GM18909 (cell line): ENCODE results near the gene PDE6A.

Experiments
- ATAC-seq: cut with Tn5 transposase; IDR thresholded peaks from one replicate; pipeline ENCODE4 v1.9.1; 2021; ENCODE audit warnings: mild to moderate bottlenecking; ENCODE audit not compliant: unreplicated experiment, poor library complexity

Gene PDE6A

DNA sequence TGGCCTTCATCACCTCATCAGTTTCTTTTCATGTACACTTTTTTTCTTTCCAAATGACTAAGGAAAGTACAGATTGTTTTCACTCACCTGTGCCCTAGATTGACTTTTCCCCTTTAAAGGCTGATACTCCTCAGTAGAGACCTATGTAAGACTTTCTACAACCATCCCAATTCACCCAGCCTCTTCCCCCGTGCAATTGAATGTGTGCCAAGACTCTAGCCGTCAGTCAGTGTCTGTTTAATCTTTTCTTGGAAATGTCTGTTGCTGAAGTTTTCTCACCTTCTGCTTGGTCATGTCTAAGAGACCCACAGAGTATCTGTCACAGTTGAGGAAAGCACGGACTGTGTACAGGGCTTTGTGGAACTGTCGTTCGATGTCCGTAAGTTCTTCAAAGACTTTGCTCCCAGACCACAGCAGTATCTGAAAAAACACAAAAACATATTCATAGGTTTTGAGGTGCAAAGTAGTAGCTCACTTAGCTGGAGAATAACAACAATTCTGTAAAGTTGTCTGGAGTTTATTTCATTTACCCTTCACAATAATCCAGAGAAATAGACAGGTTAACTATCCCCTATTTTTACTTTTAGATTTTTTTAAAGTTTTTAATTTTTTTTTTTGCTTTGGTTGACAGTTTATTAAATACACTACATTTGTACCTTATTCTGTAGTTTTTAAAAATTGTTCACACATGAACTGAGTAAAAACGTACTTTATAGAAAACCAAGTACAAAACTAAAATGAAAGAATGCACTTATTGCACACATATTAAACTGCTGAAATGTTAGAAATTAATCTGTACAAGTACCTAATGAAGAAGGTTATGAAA lies 13.6 kb downstream of the PDE6A start:
- ATAC-seq: no peak

DNA sequence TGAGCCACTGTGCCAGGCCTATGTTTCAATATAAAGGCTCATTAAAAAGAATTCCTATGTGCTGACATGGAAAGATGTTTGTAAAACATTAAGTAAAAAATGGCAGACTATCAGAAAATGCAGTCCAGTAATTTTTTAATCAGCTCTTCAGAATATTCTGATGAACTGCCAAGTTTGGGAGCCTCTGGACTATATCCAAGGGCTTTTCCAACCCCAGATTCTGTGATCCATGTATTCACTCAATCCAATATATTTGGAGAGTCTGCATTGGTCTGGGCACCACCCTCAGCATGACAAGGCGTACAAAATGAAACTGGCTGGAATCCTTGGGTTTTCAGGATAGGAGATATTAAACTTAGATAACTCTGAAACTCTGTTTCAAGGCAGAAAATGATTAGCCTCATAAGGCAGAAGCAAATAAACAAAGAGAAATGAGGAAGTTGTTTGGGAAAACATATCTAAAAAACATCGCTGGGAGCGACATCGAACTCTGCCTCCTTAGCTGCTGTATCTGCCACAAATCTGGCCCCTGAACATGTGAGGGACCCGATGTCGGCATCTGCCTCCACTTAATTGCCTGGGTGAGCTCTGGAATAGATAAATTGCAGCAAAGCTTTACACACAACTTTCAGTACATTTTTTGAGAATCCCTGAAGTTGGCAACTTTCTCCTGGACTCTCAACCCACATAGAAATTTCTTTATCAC lies 14.4 kb downstream of the PDE6A start:
- ATAC-seq: no peak

DNA sequence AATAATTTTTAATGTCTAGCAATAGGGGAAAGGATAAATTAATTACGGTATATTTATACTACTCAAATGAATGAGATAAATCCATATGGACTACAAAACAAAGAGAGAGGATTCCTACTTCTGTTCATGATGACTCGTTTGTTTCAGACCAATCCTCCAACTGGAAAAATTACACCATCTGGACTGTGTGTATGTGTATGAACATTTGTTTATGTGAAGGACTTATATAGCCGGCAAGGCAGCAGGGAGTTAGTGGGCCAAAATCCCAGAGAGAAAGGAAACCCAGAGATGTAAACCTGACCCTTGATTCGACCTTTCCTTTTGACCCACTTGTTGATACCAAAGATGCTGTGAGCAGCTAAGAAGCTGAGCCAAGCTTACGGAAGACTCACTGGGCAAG lies 20.1 kb downstream of the PDE6A start:
- no peak for ATAC-seq

- ATAC-seq: no peak
Measured at GRCh38 chr5:149922950-149923349, 21.6 kb downstream of the PDE6A start.

DNA sequence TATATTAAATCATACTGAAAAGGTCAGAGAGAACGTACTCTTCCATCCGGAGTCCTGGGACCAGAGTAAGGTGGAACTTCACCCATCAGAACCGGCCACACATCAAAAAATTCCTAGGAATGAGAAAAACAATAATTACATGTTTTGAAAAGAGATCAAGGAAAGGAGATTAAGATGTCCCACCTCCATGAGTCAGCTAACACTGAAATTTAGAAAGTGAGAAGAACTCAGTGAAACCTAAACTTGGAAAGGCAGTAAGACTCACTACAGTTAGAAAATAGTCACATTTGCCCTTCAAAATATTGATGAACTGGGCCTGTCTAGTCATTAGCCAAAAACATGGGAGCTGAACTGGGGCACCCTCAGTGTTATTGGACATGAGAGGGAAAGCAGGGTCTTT lies 23.0 kb downstream of the PDE6A start:
- no peak for ATAC-seq

DNA sequence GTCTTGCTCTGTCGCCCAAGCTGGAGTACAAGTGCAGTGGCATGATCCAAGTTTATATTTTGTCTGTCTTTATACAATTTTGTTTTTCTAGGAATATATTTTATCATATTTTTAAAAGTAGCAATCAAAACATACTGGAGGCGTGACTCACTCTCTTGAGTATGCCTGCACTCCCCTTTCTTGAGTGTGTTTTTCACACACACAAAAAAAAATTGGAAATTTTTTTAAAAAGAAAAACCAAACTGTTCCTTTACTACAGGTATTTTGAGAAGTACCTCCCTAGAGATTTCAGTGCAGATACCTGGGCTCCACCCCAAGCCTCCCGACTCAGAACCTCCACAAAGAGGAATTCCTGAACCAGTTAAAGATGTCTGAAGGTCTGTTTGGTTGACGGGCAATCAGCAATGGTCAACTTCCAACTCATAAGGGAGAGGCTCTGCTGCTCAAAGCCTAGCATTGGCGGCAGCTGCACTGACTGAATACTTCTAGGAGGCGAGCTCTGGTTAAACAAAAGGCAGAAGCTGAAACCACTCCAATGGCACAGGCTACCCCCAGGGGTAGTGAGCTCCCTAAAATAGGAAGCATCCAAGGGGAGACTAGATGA lies 27.4 kb downstream of the PDE6A start:
- ATAC-seq: no peak

DNA sequence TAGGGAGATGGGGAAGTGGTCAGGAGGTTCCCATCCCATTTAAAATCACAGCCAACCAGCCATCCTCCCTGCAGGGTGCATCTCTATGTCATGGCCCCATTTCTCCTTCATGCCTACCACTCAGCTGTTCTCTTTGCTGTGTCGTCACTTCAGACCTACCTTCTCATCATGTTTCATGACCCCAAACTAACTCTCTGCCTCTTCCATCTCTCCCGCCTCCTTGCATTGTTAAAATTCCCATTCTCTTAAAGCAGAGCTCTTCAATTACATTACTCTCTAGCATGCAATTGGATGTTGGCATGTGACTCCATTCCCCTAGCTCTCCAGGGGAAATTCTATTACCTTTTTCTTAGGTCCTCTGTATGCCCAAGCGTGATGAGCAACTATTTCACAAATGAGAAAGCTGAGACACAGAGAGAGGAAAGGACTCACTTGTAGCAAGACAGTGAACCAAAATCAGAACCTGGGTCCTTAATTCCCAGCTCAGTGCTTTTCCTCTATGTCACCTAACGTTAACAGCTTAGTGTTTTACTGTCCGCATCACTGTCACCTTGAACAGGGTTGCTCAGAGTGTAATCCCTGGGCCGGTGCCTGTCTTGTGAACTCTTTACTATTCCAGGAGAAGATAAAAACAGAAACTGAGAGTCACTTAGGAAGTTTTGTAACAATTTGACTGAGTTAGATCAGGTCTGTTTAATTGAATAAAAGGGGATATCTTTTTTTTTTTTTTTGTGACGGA lies 28.1 kb downstream of the PDE6A start:
- ATAC-seq: no peak

DNA sequence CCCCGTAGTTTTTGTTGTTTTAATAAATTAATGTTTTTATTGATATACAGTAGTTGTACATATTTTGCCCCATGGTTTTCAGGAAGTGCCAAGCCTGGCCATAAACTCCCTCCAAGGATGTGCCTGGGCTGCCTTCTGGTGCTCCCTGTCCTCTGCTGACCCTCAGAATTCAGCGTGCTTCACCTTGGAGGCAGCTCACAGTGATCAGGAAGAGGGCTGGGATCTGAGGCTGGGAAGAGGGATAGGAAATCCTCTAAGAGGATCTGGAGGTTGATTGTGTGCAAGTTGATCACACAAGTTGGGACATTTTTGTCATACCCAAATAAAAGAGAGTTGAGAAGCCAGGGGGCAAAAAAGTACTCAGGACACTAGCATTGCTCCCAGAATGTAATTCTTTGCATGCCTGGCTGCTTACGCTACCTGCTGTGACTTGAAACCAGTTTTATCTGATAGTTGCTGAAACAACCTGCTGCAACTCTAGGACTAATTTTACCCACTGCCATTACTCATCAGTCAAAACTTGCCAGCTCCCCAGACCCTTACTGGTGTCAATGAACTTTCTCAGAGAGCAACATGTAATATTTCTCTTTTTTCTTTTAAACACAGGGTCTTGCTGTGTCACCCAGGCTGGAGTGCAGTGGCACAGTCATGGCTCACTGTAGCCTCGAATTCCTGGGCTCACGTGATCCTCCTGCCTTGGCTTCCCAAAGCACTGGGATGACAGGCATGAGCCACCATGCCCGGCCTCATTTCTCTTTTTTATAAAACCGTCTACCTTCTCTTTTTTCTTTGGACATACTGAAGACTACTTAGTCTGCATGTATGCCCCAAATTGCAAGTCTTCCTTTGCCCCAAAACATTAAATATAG lies 29.0 kb downstream of the PDE6A start:
- ATAC-seq: no peak

GRCh38 chr5:149913436-149914419 lies 30.9 kb downstream of the PDE6A start:
- ATAC-seq: no peak

DNA sequence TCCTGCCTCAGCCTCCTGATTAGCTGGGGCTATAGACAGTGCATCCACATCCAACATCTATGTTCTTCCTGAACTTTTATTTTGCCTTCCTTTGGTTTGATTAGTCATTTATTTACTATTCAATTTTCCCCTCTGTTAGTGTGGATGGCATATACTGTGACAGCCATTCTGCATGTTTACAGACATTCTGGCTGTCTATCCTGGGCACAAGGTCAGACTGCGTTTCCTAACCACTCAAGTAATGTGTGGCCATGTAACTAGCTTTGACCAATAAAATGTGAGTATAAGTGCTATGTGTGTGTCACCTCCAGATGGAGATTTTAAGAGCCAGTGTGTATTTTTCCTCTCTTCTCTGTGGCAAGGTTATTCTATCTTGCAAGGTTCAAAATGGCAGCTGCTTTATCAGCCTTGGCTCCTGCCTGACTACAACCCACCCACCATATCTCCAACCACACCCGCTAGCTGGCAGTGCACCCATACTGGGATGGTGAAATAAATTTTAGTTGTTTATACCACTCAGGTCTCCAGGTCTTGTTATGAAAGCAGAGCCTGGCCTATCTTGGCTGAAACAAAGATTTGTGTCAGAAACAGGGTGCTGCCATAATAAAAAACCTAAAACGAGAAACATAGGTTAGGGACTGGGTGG lies 32.2 kb downstream of the PDE6A start:
- ATAC-seq: no peak

DNA sequence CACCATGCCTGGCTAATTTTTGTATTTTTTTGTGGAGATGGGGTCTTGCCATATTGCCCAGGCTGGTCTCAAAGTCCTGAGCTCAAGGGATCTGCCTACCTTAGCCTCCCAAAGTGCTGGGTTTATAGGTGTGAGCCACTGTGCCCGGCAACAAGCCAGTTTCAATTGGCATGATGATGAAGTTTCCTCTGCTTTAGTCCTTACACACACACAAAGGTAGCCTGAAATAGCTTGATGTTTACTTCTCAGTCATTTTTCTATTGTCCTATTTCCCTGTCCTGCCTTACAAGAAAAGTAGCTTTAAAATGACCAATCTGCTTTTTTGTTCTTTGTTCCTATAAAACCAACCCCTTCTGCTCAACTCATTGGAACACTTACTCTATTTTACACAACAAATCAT lies 33.6 kb downstream of the PDE6A start:
- ATAC-seq: no peak

DNA sequence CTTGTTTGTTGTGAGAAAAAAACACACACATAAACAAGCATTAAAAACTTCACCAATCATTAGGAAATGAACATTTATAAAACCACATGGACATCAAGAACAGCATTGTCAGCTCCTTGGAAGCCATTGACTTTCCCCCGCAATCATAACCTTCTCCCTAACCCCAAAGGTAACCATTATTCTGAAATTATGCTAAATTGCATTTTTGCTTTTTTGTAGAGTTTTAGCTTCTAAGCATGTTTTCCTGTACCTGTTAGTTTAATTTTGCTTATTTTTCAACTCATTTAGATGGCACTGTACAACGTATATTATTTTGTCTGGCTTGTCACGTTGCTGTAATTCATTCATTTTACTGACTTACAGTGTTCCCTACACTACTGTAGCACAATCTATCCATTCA lies 36.8 kb downstream of the PDE6A start:
- no peak for ATAC-seq

- no peak for ATAC-seq
Measured at GRCh38 chr5:149904977-149905376, 39.6 kb downstream of the PDE6A start.

GRCh38 chr5:149904293-149904886 lies 40.2 kb downstream of the PDE6A start:
- ATAC-seq: no peak

DNA sequence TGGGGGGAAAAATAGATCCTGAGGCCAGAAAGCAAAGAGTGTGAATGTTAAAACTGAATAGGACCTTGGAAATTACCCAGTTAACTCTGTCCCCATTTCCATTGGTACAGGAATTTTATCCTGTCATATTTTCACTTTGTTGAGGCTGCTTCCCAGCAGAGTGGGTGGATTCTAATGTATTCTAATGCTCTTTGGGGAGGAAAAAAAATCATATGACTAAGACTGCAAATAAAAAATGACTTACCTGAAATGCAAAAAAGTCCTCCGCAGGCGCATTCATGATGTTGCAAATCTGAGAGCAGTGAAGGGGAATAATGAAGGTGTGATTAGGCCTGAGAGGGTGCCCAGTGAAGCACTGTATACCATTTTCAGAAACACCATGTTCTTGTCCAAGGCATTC lies 41.2 kb downstream of the PDE6A start:
- ATAC-seq: no peak

- no peak for ATAC-seq
Measured at GRCh38 chr5:149902177-149902576, 42.4 kb downstream of the PDE6A start.

GRCh38 chr5:149901511-149901910 lies 43.1 kb downstream of the PDE6A start:
- no peak for ATAC-seq

DNA sequence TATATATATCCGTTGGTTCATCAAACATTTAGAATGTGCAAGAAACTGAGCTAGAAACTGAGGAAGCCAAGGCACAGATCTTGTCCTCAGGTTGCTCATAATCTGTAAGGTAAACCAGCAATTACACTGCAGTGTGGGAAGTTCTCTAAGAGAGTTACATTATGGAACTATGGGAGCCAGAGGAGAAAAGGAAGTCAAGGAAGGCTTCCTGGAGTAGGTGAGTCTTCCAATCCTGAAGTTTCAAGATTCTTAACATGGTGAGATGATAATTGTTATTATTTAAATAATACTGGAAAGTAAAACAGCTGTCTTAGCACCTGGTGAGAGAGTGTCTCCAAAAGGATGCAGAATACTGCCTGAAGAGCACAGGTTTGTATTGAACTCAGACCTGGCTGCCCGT lies 44.2 kb downstream of the PDE6A start:
- ATAC-seq: no peak
